AG04450 (cell line): ENCODE data around the gene LAMP1. TPM values are rescaled to one million over a fixed set of nuclear protein-coding genes. Genes with fewer than 3 reads are reported as not detected.
"Not testable (repeated sequence)": the region's sequence is repeated elsewhere in the genome, so short reads cannot be mapped to it uniquely, and the experiment has no call there.

ENCODE experiments used
- CTCF ChIA-PET: fragments of 300-600, 350-600 bp; formaldehyde crosslinking; extraction: SDS; loops from one replicate; lab custom pipeline; 2022; ENCODE audit warnings: antibody characterized with exemption, inconsistent platforms; lab: Charles Lee
- POLR2A ChIA-PET: fragments of 350-600 bp; formaldehyde crosslinking; extraction: SDS; loops from one replicate; lab custom pipeline; 2021; ENCODE audit warnings: antibody characterized with exemption, inconsistent platforms; lab: Yijun Ruan, JAX
- DNase-seq: peaks from one replicate; pipeline ENCODE4 v3.0.0-alpha.2; 2011; ENCODE audit warnings: low read depth, low spot score
- H3K27ac ChIP-seq: one replicate; pipeline ENCODE4 v1.5.1; 2012; ENCODE audit warnings: low read depth, low read length, control low read depth
- H3K27me3 ChIP-seq: one replicate; pipeline ENCODE4 v1.6.0; 2012; ENCODE audit warnings: low read length; ENCODE audit not compliant: control insufficient read depth, insufficient read depth
- H3K4me3 ChIP-seq: 2 replicates; pipeline ENCODE4 v1.5.1; 2011; ENCODE audit warnings: mild to moderate bottlenecking, low read depth, low read length, control low read depth
- H3K9me3 ChIP-seq: 2 replicates; pipeline ENCODE4 v1.5.1; 2012; ENCODE audit warnings: low read length; ENCODE audit not compliant: control insufficient read depth, insufficient read depth
- CTCF ChIP-seq: IDR thresholded peaks from 2 replicates; pipeline ENCODE4 v1.5.1; 2011; ENCODE audit warnings: low read depth, low read length, control low read depth, inconsistent platforms
- polyA plus RNA-seq: library from polyadenylated mRNA; depleted of rRNA; stranded (reverse); fragments of >200 nt; gene quantifications from 2 replicates; pipeline ENCODE4 v1.2.3, GENCODE V29; 2011

The LAMP1 gene
- polyA plus RNA-seq, 1 experiment: 247 TPM

- H3K27ac ChIP-seq: no peak overlapping the region
- H3K4me3 ChIP-seq: no peak overlapping the region
- no peak for DNase-seq
- no peak for TF ChIP-seq CTCF
- ChIA-PET CTCF (no interaction called here), POLR2A (no interaction called here)
- H3K27me3 ChIP-seq: no peaks in the 10 kb centered on the region
- H3K9me3 ChIP-seq: no peaks in the 10 kb centered on the region
Measured at GRCh38 chr13:113260996-113261395, 36.0 kb upstream of the LAMP1 start.

- H3K4me3 ChIP-seq, DNase-seq, H3K27me3 ChIP-seq, H3K9me3 ChIP-seq, H3K27ac ChIP-seq, POLR2A ChIA-PET, CTCF ChIA-PET: not testable (repeated sequence)
Measured at GRCh38 chr13:113263016-113263415, 34.0 kb upstream of the LAMP1 start.

- Histone ChIP-seq H3K27me3 (no peaks in the 10 kb centered on the region), H3K9me3 (no peaks in the 10 kb centered on the region), H3K4me3 (no peak overlapping the region), H3K27ac (no peak overlapping the region)
- ChIA-PET POLR2A (no interaction called here), CTCF (no interaction called here)
- TF ChIP-seq CTCF: no peak
- DNase-seq: no peak
Measured at GRCh38 chr13:113267642-113268405, 29.2 kb upstream of the LAMP1 start.

GRCh38 chr13:113272031-113272430 is 25.0 kb upstream of the LAMP1 start:
- H3K27me3 ChIP-seq: no peaks in the 10 kb centered on the region
- H3K4me3 ChIP-seq: no peak overlapping the region
- POLR2A ChIA-PET: no interaction called here
- H3K9me3 ChIP-seq: no peaks in the 10 kb centered on the region; the same call in 1 of the 2 replicates
- DNase-seq: no peak
- TF ChIP-seq CTCF: no peak
- CTCF ChIA-PET: interaction anchor here (0.9 kb wide), 1 partner anchor 36 kb away, joined by 4 read pairs; no protein-coding TSS in a partner anchor
- H3K27ac ChIP-seq: no peak overlapping the region

- CTCF ChIA-PET: no interaction called here
- no peak for TF ChIP-seq CTCF
- H3K27ac ChIP-seq: no peak overlapping the region
- H3K27me3 ChIP-seq: no peaks in the 10 kb centered on the region
- no peak overlapping the region for H3K4me3 ChIP-seq
- POLR2A ChIA-PET: no interaction called here
- no peak for DNase-seq
- H3K9me3 ChIP-seq: no peaks in the 10 kb centered on the region; the same call in 1 of the 2 replicates
Measured at GRCh38 chr13:113272701-113273181, 24.3 kb upstream of the LAMP1 start.
